COLO668 (cell line): ENCODE data around the gene UNK.

Experiments used
- DNase-seq: peaks from one replicate; lab custom pipeline; 2025; ENCODE audit not compliant: unreplicated experiment; lab: John Stamatoyannopoulos, UW

The UNK gene

GRCh38 chr17:75773121-75773807 is 11.3 kb upstream of the UNK start:
- DNase-seq = no peak

GRCh38 chr17:75773808-75774470 is 10.7 kb upstream of the UNK start:
- peak; percentile 12 for DNase-seq

DNA sequence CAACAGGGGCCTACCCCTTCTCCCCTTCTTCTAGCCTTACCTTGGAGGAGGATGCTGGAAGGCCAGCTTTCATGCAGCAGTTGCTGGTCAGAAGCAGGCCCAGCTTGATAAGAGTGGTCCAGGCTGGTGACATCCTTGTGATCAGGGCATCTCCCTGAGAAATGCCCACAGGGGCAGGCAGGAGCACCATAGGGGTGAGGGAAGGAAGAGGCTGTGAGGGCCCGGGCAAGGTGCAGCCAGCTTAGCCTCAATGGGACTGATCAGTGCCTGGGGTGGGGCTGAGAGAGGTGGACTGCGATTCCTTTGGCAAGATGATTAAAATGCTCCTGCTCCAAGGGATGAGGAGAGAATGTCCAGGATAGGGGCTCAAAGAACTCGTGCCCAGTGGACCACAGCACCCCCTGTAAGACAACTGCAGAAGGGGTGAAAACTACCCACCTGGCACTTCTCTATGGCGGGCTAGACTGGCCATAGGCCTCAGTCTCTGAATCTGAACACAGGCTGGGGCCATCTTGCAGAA is 10.1 kb upstream of the UNK start:
- DNase-seq = no peak

- peak; percentile 36 for DNase-seq
These were observed 9.5 kb upstream of the UNK start for GRCh38 chr17:75774991-75775668.

- no peak for DNase-seq
These were observed 8.0 kb upstream of the UNK start for GRCh38 chr17:75776386-75777295.

- no peak for DNase-seq
These were observed 7.2 kb upstream of the UNK start for GRCh38 chr17:75777296-75777922.

DNA sequence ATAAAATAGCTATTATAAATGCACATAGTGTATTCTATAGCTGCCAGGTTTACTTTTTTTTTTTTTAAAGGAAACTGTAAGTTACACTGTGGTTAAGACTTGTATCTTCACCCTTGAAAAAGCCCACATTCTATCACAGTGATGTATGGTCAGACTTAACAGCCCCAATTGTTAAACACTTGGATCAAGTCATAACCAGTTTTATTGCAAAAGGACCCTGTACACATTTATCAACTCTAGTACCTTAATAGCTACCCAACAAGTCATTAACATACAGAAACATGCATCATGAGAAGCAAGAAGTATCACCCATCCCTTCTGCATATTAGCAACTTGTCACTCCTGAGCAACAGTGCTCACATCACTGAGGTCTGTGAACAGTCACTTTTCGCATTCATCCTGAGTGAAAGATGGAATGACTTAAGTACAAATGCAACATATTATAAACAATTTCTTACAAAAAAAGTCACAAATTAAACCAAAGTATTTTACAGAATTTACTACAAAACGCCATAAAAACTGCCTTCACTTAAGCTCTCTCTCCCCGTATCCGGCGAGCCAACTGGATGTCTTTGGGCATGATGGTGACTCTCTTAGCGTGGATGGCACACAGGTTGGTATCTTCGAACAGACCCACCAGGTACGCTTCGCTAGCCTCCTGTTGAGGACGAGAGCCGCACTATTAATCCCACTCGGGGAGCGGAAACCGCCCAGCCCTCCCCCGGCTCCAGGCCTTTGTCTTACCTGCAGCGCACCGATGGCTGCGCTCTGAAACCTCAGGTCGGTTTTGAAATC is 6.3 kb upstream of the UNK start:
- DNase-seq = peak; percentile 43

GRCh38 chr17:75778861-75779249 is 5.8 kb upstream of the UNK start:
- DNase-seq = peak; percentile 66

DNA sequence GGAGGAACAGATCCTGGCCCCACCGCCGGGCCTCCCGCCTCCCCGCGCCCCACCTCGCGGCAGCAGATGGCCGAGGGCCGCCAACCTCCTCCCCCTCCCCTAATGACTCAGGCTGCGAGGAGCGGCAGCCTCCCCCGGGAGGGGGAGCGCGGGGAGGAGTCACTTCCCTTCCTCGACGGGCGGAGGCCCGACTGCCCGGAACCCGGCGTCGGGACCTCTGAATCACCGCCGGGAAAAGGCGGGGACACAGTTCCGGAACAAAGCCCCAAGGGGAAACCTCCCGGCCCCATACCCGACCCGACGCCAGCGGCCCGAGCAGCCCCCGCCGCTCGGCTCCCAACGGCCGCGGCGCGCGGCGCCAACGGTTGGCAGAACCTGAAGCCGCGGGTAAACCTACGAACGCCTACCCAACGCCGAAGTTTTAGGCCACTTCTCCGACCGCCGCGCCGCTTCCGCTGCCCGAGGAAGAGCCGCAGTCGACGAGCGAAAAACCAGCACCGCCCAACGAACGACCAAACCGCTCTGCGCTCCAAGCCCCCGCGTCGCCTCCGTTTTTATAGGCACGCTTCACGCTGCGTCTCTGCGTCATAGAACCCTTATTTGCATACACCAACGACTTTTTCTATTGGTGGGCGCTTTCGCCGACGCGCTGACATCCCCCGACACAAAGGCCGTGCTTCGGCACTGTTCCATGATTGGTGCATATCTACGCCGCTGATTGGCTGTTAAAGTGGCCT is 5.2 kb upstream of the UNK start:
- DNase-seq = peak; percentile 93

GRCh38 chr17:75779987-75780889 is 4.4 kb upstream of the UNK start:
- no peak for DNase-seq

DNA sequence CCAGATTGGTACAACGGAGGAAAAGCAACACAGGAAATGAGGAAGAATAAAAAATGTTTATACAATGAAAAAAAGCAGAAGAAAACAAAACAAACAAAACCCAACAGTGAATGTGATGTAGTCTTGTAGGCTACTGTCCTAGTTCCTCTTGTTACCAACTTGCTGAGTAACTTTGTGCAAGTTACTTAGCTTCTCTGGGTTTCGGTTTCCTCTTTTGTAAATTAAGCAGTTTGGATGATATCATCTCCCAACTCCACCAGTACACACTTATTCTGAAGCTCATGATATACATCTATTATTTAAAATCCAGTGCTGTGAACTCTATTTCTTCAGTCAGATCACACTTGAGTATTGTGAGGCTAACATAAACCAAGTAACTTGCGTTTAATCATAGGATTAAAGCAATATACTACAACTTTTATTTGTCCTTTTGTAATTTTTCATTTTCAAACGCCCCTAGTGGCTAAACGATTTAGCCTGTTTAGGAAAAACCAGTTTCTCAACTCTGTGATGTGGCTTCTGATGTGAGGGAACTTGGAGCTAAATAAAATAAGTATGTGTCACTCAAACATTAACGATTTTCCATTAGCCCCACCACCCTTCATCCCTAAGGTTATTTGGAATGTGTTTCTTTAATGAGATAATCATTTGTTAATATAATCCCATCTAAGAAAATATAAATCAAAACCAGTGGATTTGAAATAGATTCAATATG is 1.4 kb upstream of the UNK start:
- DNase-seq = no peak

DNA sequence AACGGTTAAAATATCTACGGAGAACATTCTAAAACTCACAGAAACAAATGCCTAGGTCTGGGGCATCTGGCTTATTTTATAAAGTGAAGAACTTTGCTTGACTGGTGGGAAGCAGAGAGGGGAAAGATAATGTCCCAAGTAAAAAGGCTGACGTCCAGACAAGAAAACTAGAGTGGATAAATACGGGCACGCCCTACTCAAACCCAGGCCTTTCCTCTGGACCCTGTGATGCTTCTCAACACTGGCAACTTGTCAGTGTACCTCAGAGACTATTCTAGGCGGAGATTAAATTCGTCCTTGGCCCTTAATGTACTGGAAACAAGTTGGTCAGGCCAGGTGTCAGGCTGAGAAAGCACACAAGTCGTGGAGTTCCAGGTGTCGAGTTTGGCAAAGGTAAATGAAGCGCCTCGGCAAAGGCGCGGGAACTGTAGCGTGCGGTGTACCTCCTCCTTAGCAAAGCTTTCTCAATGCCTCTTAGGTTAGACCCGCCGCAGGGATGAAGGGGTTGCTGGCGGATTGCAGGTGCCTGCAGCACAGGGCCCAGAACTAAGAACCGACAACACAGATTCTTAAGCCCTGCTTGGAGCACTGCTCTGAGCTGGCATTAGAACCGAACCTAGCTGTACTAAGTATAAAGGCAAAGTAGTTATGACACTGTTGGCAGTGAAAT is 668 bp upstream of the UNK start:
- peak; percentile 36 for DNase-seq

GRCh38 chr17:75785016-75785890 is 647 bp downstream of the UNK start:
- peak; percentile 87 for DNase-seq

- no peak for DNase-seq
These were observed 6.6 kb downstream of the UNK start for GRCh38 chr17:75791254-75791653.

DNA sequence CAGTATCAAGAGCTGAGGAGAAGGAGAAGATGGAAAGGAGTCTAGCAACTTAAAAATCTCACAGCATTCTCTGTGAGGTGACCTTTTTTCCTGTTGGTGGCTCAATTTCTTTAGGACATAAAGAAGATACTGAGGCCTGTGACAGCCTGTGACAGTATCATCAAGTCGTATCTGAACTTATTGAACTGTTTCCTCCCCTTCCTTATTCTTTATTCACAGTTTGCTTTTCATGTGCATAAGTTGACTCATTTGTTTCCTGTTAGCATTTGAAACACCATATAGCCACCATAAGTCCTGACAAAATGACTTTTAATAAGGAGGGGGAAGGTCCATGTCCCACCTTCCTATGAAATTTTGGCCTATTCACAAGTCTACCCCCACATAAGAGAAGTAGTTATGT is 8.9 kb downstream of the UNK start:
- no peak for DNase-seq
